Stimulated activated CD8-positive, alpha-beta memory T cell treated with anti-CD3 and anti-CD28 coated beads, Interleukin-2, amount 100 ng/mL, for 48 hours (primary cell): ENCODE results near the gene UTP3.
"Not testable (repeated sequence)": the region's sequence is repeated elsewhere in the genome, so short reads cannot be mapped to it uniquely, and the experiment has no call there.

Experiments used
- DNase-seq, 2 donors: peaks; one replicate each; pipeline ENCODE4 v3.0.0-alpha.2; 2020; ENCODE audit warnings: low read depth in 2 of 2

Gene UTP3

GRCh38 chr4:70715097-70715496 lies 26.8 kb downstream of the UTP3 start:
- DNase-seq = no peak

- DNase-seq = no peak
Measured at GRCh38 chr4:70718811-70719604, 30.7 kb downstream of the UTP3 start.

DNA sequence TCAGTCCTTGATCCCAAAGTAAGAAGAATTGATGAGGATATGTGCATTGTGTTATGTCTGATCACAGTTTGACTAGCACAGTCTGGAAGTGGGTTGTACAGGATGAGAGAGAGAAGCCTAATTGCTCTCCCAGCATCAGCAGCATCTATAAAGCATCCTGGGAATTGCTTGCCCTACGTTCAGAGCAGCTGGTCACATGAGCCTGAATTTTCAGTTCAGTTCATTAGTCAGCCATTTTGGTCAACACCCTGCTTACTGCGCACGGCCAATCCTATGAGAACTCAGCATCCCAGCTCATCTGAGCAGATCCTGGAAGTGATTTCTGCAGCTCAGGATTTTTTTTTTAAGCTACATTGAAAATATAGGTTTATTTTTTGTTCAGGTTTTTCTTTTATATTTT lies 33.4 kb downstream of the UTP3 start, which contains the start of gene RUFY3:
TSS of gene RUFY3 (plus strand) at position 218 of the 400 bp plus-strand sequence. CDS start 610 bp downstream, outside the sequence.
- DNase-seq = no peak

- no peak for DNase-seq
Measured at GRCh38 chr4:70722199-70722791, 34.0 kb downstream of the UTP3 start.

DNA sequence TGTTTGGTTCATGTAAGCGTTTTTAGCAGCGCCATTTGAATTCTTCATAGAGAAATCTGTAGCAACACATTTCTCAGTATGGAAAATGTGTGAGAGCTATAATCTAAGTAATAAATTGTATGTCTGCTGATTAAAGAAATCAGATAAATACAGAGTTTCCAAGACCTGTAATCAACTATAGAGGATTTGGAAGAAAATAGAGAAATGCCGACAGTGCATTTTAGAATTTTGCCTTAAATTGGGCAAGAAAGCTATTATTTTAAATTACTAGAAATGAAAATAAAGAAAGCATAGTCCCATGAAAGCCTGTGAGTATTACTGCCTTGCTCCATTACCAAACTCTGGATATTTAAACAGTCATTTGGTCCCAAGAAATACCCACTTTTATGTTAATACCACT lies 36.1 kb downstream of the UTP3 start:
- DNase-seq = no peak

GRCh38 chr4:70725633-70726032 lies 37.3 kb downstream of the UTP3 start:
- DNase-seq = no peak

DNA sequence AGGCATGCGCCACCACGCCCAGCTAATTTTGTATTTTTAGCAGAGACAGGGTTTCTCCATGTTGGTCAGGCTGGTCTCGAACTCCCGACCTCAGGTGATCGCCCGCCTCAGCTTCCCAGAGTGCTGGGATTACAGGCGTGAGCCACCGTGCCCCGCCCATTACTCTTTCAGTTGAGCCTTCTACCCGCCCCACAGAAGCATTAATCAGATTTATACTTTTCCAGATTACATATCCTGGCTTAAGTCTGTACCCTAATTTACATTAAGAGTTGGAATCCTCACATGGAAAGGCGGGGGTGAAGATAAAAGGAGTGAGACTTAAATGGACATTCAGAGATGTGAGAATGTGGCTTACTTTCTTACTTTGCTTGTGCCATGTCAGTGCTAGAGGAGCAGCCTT lies 38.2 kb downstream of the UTP3 start:
- not testable (repeated sequence) for DNase-seq

- no peak for DNase-seq
Measured at GRCh38 chr4:70728091-70728490, 39.8 kb downstream of the UTP3 start.

GRCh38 chr4:70732878-70733277 lies 44.5 kb downstream of the UTP3 start:
- not testable (repeated sequence) for DNase-seq

DNA sequence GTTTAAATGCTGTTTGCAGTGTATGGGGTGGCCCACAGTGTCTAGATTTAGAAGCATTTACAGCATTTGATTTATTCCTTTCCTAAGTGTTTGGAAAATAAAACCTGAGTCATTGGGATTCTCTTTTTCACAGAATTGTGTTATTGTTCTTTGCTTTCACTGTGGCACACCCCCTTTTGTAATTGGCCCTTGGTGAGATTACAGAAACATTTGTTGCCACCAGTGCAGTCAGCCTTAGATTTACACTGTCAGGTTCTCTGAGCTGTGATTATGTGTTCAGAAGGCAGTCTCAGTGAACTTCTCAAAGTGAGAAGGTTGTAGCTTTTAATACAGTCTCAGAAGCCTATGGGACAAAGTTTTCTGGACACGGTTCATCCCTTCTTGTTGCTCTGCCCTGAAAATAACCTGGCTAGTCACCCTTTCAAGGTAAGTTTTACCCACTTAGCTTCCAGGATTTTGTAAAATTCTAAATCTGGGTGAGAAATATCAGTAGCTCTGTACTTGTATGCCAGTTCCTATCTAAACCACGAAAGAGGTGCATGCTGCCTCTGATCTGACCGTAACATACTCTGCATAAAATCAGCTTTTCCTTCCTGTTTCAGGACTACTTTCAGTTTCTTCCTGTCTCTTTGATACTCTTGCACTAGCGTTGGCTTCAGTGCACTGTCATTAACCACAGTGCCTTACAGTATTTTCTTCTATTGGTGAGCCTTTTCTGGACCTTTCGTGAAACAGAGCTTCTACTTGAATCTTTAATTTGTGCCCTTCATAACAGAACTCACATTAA lies 46.0 kb downstream of the UTP3 start:
- DNase-seq = no peak

DNA sequence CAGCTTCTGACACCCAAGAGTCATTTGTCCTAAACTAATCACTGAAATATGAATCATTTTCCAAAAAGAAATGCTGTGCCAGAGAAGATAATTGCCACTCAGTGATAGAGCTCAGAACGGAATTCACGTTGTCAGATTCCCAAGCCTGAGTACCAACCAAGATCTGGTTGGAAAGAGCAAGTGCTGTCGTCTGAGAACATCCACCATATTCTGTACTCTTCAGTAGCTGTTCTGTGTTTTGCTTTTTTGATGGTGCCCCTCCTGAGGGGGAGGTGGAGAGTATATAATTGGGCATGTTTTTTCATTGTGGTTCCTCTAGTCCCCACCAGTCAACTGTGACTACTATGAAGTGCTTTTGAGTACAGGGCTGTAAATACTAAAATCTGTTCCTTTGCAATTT lies 46.6 kb downstream of the UTP3 start:
- no peak for DNase-seq

- DNase-seq = peak in 1 of 2 donors; percentile 16
Measured at GRCh38 chr4:70735915-70736314, 47.6 kb downstream of the UTP3 start.

DNA sequence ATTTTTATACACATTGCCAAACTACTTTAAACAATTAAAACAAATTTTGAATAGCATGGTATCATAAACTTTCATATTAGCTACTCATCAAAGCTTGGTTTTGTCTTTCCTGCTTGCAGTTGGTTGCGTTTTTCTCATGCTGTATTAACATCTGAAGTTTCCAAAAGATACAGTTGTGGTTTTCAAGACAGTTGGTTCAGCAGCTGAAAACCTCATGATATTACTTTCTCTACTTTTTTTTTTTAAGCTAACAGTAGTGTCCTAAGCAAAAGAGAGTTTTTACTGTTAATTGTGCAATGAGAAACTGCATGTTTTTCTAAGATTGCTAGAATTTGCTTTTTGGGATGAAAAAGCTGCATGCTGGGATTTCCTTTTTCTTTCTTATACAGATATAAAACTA lies 48.7 kb downstream of the UTP3 start:
- no peak for DNase-seq

GRCh38 chr4:70737409-70737808 lies 49.1 kb downstream of the UTP3 start:
- no peak for DNase-seq

GRCh38 chr4:70739496-70740337 lies 51.4 kb downstream of the UTP3 start:
- no peak for DNase-seq
